BLaER1 treated with 17β-estradiol and CSF1 and Interleukin-3, amounts not matched to agents 10 nM and 100 nM (cell line): ENCODE data around the gene RBAK.
"Not testable (repeated sequence)": the region's sequence is repeated elsewhere in the genome, so short reads cannot be mapped to it uniquely, and the experiment has no call there.

Experiments used
- H3K27ac ChIP-seq, 11 experiments: shearing (Covaris generic); formaldehyde crosslinking; 2 replicates each; pipeline ENCODE4 v1.8.1; 2022
- H3K27me3 ChIP-seq, 11 experiments: shearing (Covaris generic); formaldehyde crosslinking; 2 replicates each; pipeline ENCODE4 v1.8.1; 2022
- H3K36me3 ChIP-seq, 11 experiments: shearing (Covaris generic); formaldehyde crosslinking; 2 replicates each; pipeline ENCODE4 v1.8.1; 2022
- H3K4me1 ChIP-seq, 10 experiments: shearing (Covaris generic); formaldehyde crosslinking; 2 replicates each; pipeline ENCODE4 v1.8.1; 2022
- H3K4me2 ChIP-seq, 11 experiments: shearing (Covaris generic); formaldehyde crosslinking; 2 replicates each; pipeline ENCODE4 v1.8.1; 2022
- H3K4me3 ChIP-seq, 10 experiments: shearing (Covaris generic); formaldehyde crosslinking; 2 replicates each; pipeline ENCODE4 v1.8.1; 2022
- H3K9ac ChIP-seq, 11 experiments: shearing (Covaris generic); formaldehyde crosslinking; 2 replicates each; pipeline ENCODE4 v1.8.1; 2022
- H3K9me3 ChIP-seq, 11 experiments: shearing (Covaris generic); formaldehyde crosslinking; replicated peaks in 1 of 11; 2 replicates each; pipeline ENCODE4 v1.8.1; 2022
- H4K20me1 ChIP-seq, 11 experiments: shearing (Covaris generic); formaldehyde crosslinking; 2 replicates each; pipeline ENCODE4 v1.8.1; 2022
- Cebpa-rat ChIP-seq, 11 experiments: shearing (Covaris generic); IDR thresholded peaks; 2 replicates each; pipeline ENCODE4 v1.8.1; 2022

Gene RBAK

DNA sequence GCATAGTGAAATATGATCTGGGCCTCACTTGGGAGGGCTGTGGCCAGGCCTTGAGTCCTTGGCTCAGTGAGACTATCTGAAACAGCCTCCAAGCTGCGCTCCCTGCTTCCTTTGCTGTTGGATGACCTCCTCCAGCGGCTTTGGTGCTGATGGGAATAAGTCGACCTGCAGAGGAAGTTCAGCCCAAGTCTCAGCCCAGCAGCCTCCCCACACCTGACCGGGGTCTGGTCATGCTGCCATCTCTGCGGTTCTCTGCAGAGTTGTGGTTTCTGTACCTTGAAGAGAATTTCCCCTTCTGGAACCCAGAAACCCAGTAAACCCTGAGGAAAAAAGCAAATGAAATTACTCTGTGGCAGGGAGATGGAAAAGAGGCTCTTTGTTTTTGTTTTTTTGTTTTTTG, 4.6 kb upstream of the RBAK start:
- Histone ChIP-seq H3K4me3 (no peak overlapping the region), H3K9ac (no peak overlapping the region), H3K9me3 (peaks cover 0 to 6% (median 0%) of the 10 kb centered on the region in 11 experiments; a peak in 2 of 22 replicates), H3K27ac (no peak overlapping the region), H3K27me3 (no peaks in the 10 kb centered on the region), H3K4me2 (no peak overlapping the region), H4K20me1 (no peaks in the 10 kb centered on the region), H3K36me3 (no peaks in the 10 kb centered on the region), H3K4me1 (peaks cover 0 to 6% (median 4%) of the 10 kb centered on the region in 10 experiments; a peak in 6 of 20 replicates)
- TF ChIP-seq Cebpa-rat (IDR thresholded peaks at IDR 0.05): no peak

DNA sequence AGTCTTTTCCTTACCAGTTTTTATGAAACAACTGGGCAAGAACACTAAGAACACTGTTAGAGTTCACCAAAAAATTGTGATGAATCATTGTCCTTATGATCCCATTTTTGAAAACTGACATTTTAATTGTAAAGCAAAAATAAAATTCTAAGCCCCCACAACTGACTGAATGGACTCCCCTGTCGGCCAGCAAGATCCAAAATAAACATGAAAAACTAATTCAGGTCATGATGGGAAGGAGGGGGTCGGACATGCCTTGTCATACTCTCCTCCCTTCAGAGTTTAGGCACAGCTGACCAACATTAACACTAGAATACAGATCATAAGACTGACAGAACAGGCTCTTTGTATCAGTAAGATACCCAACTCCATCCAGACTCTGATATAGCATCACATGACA, 2.0 kb upstream of the RBAK start:
- Histone ChIP-seq H3K4me2 (no peak overlapping the region), H3K27ac (no peak overlapping the region), H4K20me1 (peaks cover 0 to 4% (median 0%) of the 10 kb centered on the region in 11 experiments; a peak in 3 of 22 replicates), H3K27me3 (no peaks in the 10 kb centered on the region), H3K9ac (no peak overlapping the region), H3K4me3 (no peak overlapping the region), H3K9me3 (peaks cover 1 to 13% (median 4%) of the 10 kb centered on the region in 11 experiments; a peak in 19 of 22 replicates), H3K36me3 (peaks cover 4 to 16% (median 13%) of the 10 kb centered on the region in 11 experiments), H3K4me1 (peaks cover 5 to 14% (median 10%) of the 10 kb centered on the region in 10 experiments; a peak in 17 of 20 replicates)
- no peak for TF ChIP-seq Cebpa-rat (IDR thresholded peaks at IDR 0.05)

DNA sequence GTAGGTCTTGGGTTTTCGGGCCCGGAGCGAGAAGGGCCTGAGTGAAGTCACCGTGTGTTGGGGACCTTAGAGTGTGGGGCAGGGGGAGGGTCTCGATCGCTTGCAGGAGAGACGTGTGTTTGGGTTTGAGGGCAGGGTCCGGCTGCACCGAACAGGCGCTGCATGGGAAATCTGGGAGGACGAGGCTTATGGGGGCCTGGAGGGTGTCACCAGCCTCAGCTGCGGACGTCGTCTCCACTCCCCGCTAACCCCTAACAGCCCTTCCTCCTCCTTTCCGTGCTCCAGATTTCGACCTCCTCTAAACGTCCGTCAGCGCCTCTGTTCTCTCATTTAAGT, 705 bp downstream of the RBAK start:
- H3K4me2 ChIP-seq: peak overlapping the region; percentile 78 to 93 (median 86)

DNA sequence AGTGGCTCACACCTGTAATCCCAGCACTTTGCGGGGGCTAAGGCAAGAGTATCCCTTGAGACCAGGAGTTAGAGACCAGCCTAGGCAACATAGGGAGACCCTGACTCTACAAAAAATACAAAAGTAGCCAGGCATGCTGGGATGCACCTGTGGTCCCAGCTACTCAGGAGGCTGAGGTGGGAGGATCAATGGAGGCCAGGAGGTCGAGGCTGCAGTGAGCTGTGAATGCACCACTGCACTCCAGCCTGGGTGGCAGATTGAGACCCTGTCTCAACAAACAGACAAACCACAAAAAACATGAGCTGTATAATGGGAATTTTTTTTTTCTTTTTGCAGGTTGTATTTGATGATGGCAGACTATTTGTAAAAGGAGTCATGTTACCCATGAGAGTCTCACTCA, 1.5 kb downstream of the RBAK start:
- H3K4me1 ChIP-seq: peaks cover 5 to 19% (median 10%) of the 10 kb centered on the region in 10 experiments; a peak in 17 of 20 replicates
- H3K4me3 ChIP-seq: peak overlapping the region; percentile 16 to 97 (median 88); a peak in 17 of 20 replicates
- H3K9ac ChIP-seq: peak overlapping the region in 4 of 11 experiments; percentile 26 to 57 (median 42); a peak in 2 of 22 replicates
- peaks cover 39 to 49% (median 47%) of the 10 kb centered on the region in 11 experiments for H3K36me3 ChIP-seq
- not testable (repeated sequence) for H4K20me1 ChIP-seq, H3K27ac ChIP-seq, H3K27me3 ChIP-seq
- peak overlapping the region; percentile 65 to 93 (median 85) for H3K4me2 ChIP-seq
- peaks cover 35 to 48% (median 38%) of the 10 kb centered on the region in 11 experiments for H3K9me3 ChIP-seq

More for the DNA sequence above, 705 bp downstream of the RBAK start:
- Histone ChIP-seq H3K9ac (peak overlapping the region; percentile 88 to 97 (median 94)), H3K9me3 (peaks cover 28 to 41% (median 31%) of the 10 kb centered on the region in 11 experiments), H3K36me3 (peaks cover 31 to 41% (median 40%) of the 10 kb centered on the region in 11 experiments), H3K4me3 (peak overlapping the region; percentile 76 to 99 (median 89)), H3K4me1 (peaks cover 5 to 19% (median 10%) of the 10 kb centered on the region in 10 experiments; a peak in 17 of 20 replicates), H3K27ac (peak overlapping the region; percentile 82 to 95 (median 91))
- not testable (repeated sequence) for H3K27me3 ChIP-seq, H4K20me1 ChIP-seq

DNA sequence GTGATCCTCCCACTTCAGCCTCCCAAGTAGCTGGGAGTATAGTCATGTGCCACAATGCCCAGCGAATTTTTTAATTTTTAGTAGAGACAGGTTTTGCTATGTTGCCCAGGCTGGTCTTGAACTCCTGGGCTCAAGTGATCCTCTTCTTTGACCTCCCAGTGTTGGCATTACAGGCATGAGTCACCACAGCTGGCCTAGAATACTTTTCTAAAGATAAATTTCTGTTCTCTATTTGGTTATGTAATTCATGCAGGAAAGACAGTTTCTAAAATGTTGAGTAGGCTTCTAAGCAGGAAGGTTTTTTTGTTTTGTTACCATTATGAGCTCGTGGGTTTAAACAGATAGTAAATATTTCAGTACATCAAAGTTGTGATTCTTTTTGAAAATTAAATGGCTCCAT, 5.0 kb downstream of the RBAK start:
- H3K9ac ChIP-seq: no peak overlapping the region
- H3K4me1 ChIP-seq: peaks cover 5 to 13% (median 6%) of the 10 kb centered on the region in 10 experiments; a peak in 16 of 20 replicates
- H3K4me3 ChIP-seq: peak overlapping the region in 5 of 10 experiments; percentile 7 to 40 (median 21); a peak in 4 of 20 replicates
- peaks cover 0 to 4% (median 0%) of the 10 kb centered on the region in 11 experiments; a peak in 3 of 22 replicates for H4K20me1 ChIP-seq
- H3K27me3 ChIP-seq: no peaks in the 10 kb centered on the region
- H3K9me3 ChIP-seq: peaks cover 71 to 79% (median 74%) of the 10 kb centered on the region in 11 experiments
- no peak overlapping the region for H3K27ac ChIP-seq
- H3K4me2 ChIP-seq: no peak overlapping the region
- peaks cover 73 to 84% (median 82%) of the 10 kb centered on the region in 11 experiments for H3K36me3 ChIP-seq
- TF ChIP-seq Cebpa-rat (IDR thresholded peaks at IDR 0.05): no peak

DNA sequence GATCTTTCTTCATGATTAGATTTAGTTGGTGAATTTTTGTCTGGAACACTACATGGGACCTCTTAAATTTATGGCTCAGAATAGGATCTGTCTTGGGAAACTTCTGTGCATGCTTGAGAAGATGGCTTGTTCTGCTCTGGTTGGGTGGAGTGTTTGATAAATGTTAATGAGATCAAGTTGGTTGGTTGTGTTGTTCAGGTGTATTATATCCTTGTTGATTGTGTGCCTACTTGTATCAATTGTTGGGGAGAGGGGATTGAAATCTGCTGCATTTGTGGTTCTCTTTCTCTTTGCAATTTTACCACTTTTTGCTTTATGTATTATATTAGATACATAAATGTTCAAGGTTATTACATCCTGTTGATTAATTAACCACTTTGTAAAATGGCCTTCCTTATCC, 6.1 kb downstream of the RBAK start:
- Histone ChIP-seq H3K4me1 (peaks cover 5 to 13% (median 6%) of the 10 kb centered on the region in 10 experiments; a peak in 16 of 20 replicates), H3K9me3 (peaks cover 81 to 89% (median 84%) of the 10 kb centered on the region in 11 experiments), H3K4me3 (0 out of 20 replicates have a peak overlapping the region, but pooled peaks of 3 of the 10 experiments have one; percentile 10 to 24 (median 12)), H3K36me3 (peaks cover 83 to 94% (median 93%) of the 10 kb centered on the region in 11 experiments)
- H4K20me1 ChIP-seq, H3K27ac ChIP-seq, H3K27me3 ChIP-seq, H3K4me2 ChIP-seq, H3K9ac ChIP-seq: not testable (repeated sequence)

DNA sequence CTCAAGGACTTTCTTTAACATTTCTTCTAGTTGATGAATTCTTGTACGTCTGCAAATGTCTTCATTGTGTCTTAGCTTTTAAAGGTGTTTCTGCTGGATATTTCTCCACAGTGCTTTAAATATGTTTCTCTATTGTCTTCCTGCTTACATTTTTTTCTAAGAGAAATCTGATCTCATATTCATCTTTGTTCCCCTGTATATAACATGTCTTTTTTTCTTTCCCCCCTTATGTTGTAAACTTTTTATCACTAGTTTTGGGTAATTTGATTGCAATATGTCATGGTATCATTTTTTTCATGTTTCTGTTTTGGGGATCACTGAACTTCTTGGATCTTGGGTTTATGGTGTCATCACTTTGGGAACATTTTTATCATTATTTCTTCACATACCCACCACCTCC, 7.5 kb downstream of the RBAK start:
- Histone ChIP-seq H3K4me2 (no peak overlapping the region), H4K20me1 (no peaks in the 10 kb centered on the region), H3K27ac (no peak overlapping the region), H3K9ac (no peak overlapping the region), H3K4me1 (peaks cover 0 to 5% (median 0%) of the 10 kb centered on the region in 10 experiments; a peak in 2 of 20 replicates), H3K36me3 (peaks cover 97 to 100% (median 100%) of the 10 kb centered on the region in 11 experiments), H3K4me3 (peak overlapping the region in 2 of 10 experiments; percentile 16 to 34; a peak in 2 of 20 replicates), H3K27me3 (no peaks in the 10 kb centered on the region), H3K9me3 (peaks cover 96 to 100% (median 99%) of the 10 kb centered on the region in 11 experiments)
- no peak for TF ChIP-seq Cebpa-rat (IDR thresholded peaks at IDR 0.05)

DNA sequence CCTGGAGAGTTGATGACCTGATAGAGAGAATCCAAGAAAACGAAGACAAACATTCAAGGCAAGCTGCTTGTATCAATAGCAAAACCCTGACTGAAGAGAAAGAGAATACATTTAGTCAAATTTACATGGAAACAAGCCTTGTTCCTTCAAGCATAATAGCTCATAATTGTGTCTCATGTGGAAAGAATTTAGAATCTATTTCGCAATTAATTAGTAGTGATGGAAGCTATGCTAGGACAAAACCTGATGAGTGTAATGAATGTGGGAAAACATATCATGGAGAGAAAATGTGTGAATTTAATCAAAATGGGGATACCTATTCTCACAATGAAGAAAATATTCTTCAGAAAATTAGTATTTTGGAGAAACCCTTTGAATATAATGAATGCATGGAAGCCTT, 18.0 kb downstream of the RBAK start:
- TF ChIP-seq Cebpa-rat (IDR thresholded peaks at IDR 0.05): peak in 2 of 11 experiments; percentile 29 to 40; a peak in 2 of 22 replicates
- no peak overlapping the region for H3K9ac ChIP-seq
- H3K36me3 ChIP-seq: peaks cover 100% of the 10 kb centered on the region in 11 experiments
- no peaks in the 10 kb centered on the region for H4K20me1 ChIP-seq
- no peak overlapping the region for H3K4me2 ChIP-seq
- H3K27ac ChIP-seq: no peak overlapping the region
- peaks cover 0 to 3% (median 0%) of the 10 kb centered on the region in 11 experiments; a peak in 2 of 22 replicates for H3K27me3 ChIP-seq
- H3K4me1 ChIP-seq: no peaks in the 10 kb centered on the region
- peaks cover 100% of the 10 kb centered on the region in 11 experiments for H3K9me3 ChIP-seq
- H3K4me3 ChIP-seq: peak overlapping the region; percentile 31 to 53 (median 42); a peak in 19 of 20 replicates

DNA sequence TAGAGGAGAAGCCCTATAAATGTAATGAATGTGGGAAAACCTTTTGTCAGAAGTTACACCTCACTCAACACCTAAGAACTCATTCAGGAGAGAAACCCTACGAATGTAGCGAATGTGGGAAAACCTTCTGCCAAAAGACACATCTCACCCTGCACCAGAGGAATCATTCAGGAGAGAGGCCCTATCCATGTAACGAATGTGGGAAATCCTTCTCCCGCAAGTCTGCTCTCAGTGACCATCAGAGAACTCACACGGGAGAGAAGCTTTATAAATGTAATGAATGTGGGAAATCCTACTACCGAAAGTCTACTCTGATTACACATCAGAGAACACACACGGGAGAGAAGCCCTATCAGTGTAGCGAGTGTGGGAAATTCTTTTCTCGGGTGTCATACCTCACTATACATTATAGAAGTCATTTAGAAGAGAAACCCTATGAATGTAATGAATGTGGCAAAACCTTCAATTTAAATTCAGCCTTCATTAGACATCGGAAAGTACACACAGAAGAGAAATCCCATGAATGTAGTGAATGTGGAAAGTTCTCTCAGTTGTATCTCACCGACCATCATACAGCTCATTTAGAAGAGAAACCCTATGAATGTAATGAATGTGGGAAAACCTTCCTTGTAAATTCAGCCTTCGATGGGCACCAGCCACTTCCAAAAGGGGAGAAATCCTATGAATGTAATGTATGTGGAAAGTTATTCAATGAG, 18.9 kb downstream of the RBAK start:
- H3K9ac ChIP-seq: no peak overlapping the region
- H3K4me1 ChIP-seq: no peaks in the 10 kb centered on the region
- H4K20me1 ChIP-seq: no peaks in the 10 kb centered on the region
- H3K27me3 ChIP-seq: peaks cover 0 to 3% (median 0%) of the 10 kb centered on the region in 11 experiments; a peak in 2 of 22 replicates
- no peak overlapping the region for H3K27ac ChIP-seq
- peaks cover 95 to 100% (median 100%) of the 10 kb centered on the region in 11 experiments for H3K36me3 ChIP-seq
- peak overlapping the region; percentile 31 to 53 (median 42) for H3K4me3 ChIP-seq
- peaks cover 100% of the 10 kb centered on the region in 11 experiments for H3K9me3 ChIP-seq
- no peak for TF ChIP-seq Cebpa-rat (IDR thresholded peaks at IDR 0.05)
- H3K4me2 ChIP-seq: no peak overlapping the region
